SK-N-SH (cell line): ENCODE measurements around the gene GATAD2A. TPM values are rescaled to one million over a fixed set of nuclear protein-coding genes. Genes with fewer than 3 reads are reported as not detected.

Experiments
- CTCF ChIA-PET: fragments of 300-600, 350-600 bp; formaldehyde crosslinking; extraction: SDS; loops from one replicate; lab custom pipeline; 2021; lab: Yijun Ruan, JAX
- POLR2A ChIA-PET: fragments of 350-600 bp; sonication (Branson Sonifier 250); formaldehyde crosslinking; extraction: SDS; loops from one replicate; lab custom pipeline; 2020; ENCODE audit warnings: antibody characterized with exemption, inconsistent platforms; lab: Yijun Ruan, JAX
- DNase-seq: peaks from one replicate; pipeline ENCODE4 v3.0.0; 2012
- H2AFZ ChIP-seq: fragments of 200-600 bp; sonication (generic); 2 replicates; pipeline ENCODE4 v1.8.1; 2016; ENCODE audit warnings: antibody characterized with exemption, mild to moderate bottlenecking, low read depth
- H3F3A ChIP-seq: fragments of 200-600 bp; sonication (generic); replicated peaks from 2 replicates; pipeline ENCODE3; 2016; ENCODE audit warnings: antibody characterized with exemption, mild to moderate bottlenecking; ENCODE audit not compliant: insufficient read depth
- H3K27ac ChIP-seq, 2 experiments: fragments of 200-500 bp in 1 of 2; fragments of 200-600 bp in 1 of 2; sonication (Bioruptor generic) in 1 of 2; sonication (generic), shearing (Covaris generic) in 1 of 2; 2 replicates each; pipeline versions ENCODE4 v1.5.1 to v1.6.1; 2014 to 2016; ENCODE audit warnings: low read depth in 2 of 2, inconsistent platforms in 1 of 2, low read length in 1 of 2, mild to moderate bottlenecking in 1 of 2, mixed read lengths in 1 of 2
- H3K27me3 ChIP-seq: fragments of 200-600 bp; sonication (generic), shearing (Covaris generic); 2 replicates; pipeline ENCODE4 v1.6.1; 2016; ENCODE audit warnings: mixed run types; ENCODE audit not compliant: insufficient read depth
- H3K36me3 ChIP-seq, 2 experiments: fragments of 200-500 bp in 1 of 2; fragments of 200-600 bp in 1 of 2; sonication (Bioruptor generic) in 1 of 2; sonication (generic) in 1 of 2; replicated peaks in 1 of 2; 2 replicates each; pipeline versions ENCODE3 to v1.5.1; 2014 to 2016; ENCODE audit warnings: low read length in 1 of 2, mild to moderate bottlenecking in 1 of 2; ENCODE audit not compliant: insufficient read depth in 2 of 2, control insufficient read depth in 1 of 2
- H3K4me1 ChIP-seq, 2 experiments: fragments of 200-500 bp in 1 of 2; fragments of 200-600 bp in 1 of 2; sonication (Bioruptor generic) in 1 of 2; sonication (generic), shearing (Covaris generic) in 1 of 2; 2 replicates each; pipeline versions ENCODE4 v1.5.1 to v1.6.1; 2014 to 2016; ENCODE audit warnings: low read depth in 1 of 2, low read length in 1 of 2, mixed run types in 1 of 2; ENCODE audit not compliant: insufficient read depth in 2 of 2, control insufficient read depth in 1 of 2
- H3K4me2 ChIP-seq: fragments of 200-600 bp; sonication (generic), shearing (Covaris generic); 2 replicates; pipeline ENCODE4 v1.6.1; 2017; ENCODE audit warnings: mixed run types
- H3K4me3 ChIP-seq, 2 experiments: fragments of 200-500 bp in 1 of 2; fragments of 200-600 bp in 1 of 2; sonication (Bioruptor generic) in 1 of 2; sonication (generic), shearing (Covaris generic) in 1 of 2; 2 replicates each; pipeline versions ENCODE4 v1.5.1 to v1.8.1; 2014 to 2016; ENCODE audit warnings: low read depth in 2 of 2, inconsistent platforms in 1 of 2, low read length in 1 of 2, mild to moderate bottlenecking in 1 of 2, mixed read lengths in 1 of 2, moderate library complexity in 1 of 2
- H3K79me2 ChIP-seq: fragments of 200-600 bp; sonication (generic); 2 replicates; pipeline ENCODE4 v1.8.1; 2017; ENCODE audit warnings: mild to moderate bottlenecking; ENCODE audit not compliant: insufficient read depth
- H3K9ac ChIP-seq: fragments of 200-600 bp; sonication (generic); 2 replicates; pipeline ENCODE4 v1.6.1; 2017; ENCODE audit warnings: mixed run types
- H3K9me2 ChIP-seq: fragments of 200-600 bp; sonication (generic); 2 replicates; pipeline ENCODE4 v1.6.1; 2017; ENCODE audit warnings: mixed run types
- H3K9me3 ChIP-seq: fragments of 200-600 bp; sonication (generic); 2 replicates; pipeline ENCODE4 v1.6.1; 2017; ENCODE audit warnings: mixed run types, mild to moderate bottlenecking, moderate library complexity
- H4K20me1 ChIP-seq: fragments of 200-600 bp; sonication (generic); 2 replicates; pipeline ENCODE4 v1.6.1; 2017; ENCODE audit warnings: mild to moderate bottlenecking, mixed run types; ENCODE audit not compliant: insufficient read depth
- CHD2 ChIP-seq: fragments of 150-350 bp; IDR thresholded peaks from 2 replicates; pipeline ENCODE4 v1.6.1; 2018; ENCODE audit warnings: low read length; ENCODE audit not compliant: partially characterized antibody
- ELF1 ChIP-seq: IDR thresholded peaks from 2 replicates; pipeline ENCODE4 v1.4.0; 2012
- FOSL2 ChIP-seq: IDR thresholded peaks from 2 replicates; pipeline ENCODE4 v1.4.0; 2012; ENCODE audit warnings: low read depth, mild to moderate bottlenecking, moderate library complexity, borderline replicate concordance
- GATA2 ChIP-seq: sonication (generic); formaldehyde crosslinking; IDR thresholded peaks from 2 replicates; pipeline ENCODE4 v1.5.0; 2020; ENCODE audit warnings: mild to moderate bottlenecking, missing genetic modification reagents
- JUND ChIP-seq: IDR thresholded peaks from 2 replicates; pipeline ENCODE4 v1.4.0; 2012
- NFIC ChIP-seq: IDR thresholded peaks from 2 replicates; pipeline ENCODE4 v1.4.0; 2012; ENCODE audit warnings: borderline replicate concordance
- POLR2AphosphoS5 ChIP-seq: IDR thresholded peaks from 2 replicates; pipeline ENCODE4 v1.6.1; 2012; ENCODE audit warnings: low read depth, low read length
- RFX5 ChIP-seq: IDR thresholded peaks from 2 replicates; pipeline ENCODE4 v1.6.1; 2012; ENCODE audit warnings: mild to moderate bottlenecking, improper control_type of control experiment, low read length
- RXRA ChIP-seq: IDR thresholded peaks from 2 replicates; pipeline ENCODE4 v1.4.0; 2012; ENCODE audit warnings: low read depth, mild to moderate bottlenecking, borderline replicate concordance
- SIN3A ChIP-seq: IDR thresholded peaks from 2 replicates; pipeline ENCODE4 v1.6.1; 2012; ENCODE audit warnings: low read depth, mild to moderate bottlenecking, low read length, moderate library complexity, borderline replicate concordance
- TEAD4 ChIP-seq: IDR thresholded peaks from 2 replicates; pipeline ENCODE4 v1.4.0; 2012; ENCODE audit warnings: mild to moderate bottlenecking, borderline replicate concordance; ENCODE audit not compliant: insufficient read depth
- WGBS: methylation state at CpG from one replicate; pipeline ENCODE4 v1.1.6; 2017; ENCODE audit warnings: low lambda C conversion rate; 5-methylcytosine and 5-hydroxymethylcytosine counted together
- polyA plus RNA-seq, 3 experiments: library from polyadenylated mRNA; depleted of rRNA; stranded (reverse); fragments of >200 nt; gene quantifications; 2 replicates each; pipeline ENCODE4 v1.2.3, GENCODE V29; 2012
- TF ChIP-seq, protein P1 (sequence below): IDR thresholded peaks from 2 replicates; pipeline ENCODE4 v1.4.0; 2012; ENCODE audit warnings: low read depth, borderline replicate concordance

The GATAD2A gene
- polyA plus RNA-seq, 1 of the 3 experiments (the other 2 are of a cell fraction): 36.6 TPM

DNA sequence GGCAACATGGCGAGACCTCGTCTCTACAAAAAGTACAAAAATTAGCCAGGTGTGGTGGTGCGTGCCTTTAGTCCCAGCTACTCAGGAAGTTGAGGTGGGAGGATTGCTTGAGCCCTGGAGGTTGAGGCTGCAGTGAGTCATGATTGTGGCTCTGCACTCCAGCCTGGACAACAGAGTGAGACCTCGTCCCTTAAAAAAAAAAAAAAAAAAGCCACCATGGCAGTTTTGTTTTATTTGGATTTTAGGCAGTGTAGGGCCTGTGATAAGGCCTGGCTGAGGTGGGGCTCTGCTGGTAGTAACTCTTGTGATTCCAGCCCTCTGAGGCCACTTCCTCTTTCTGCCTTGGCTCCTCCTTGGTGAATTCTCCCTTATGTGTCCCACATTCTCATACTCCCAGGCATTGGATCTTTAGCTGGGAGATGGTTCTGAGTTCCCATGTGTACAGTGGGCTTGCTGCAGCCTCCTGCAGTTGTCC lies 39.2 kb downstream of the GATAD2A start:
- 83% methylated on average over 4 of the region's 4 CpGs for WGBS
- peak overlapping the region in 1 of 2 experiments; percentile 48; a peak in 1 of 4 replicates for H3K27ac ChIP-seq

DNA sequence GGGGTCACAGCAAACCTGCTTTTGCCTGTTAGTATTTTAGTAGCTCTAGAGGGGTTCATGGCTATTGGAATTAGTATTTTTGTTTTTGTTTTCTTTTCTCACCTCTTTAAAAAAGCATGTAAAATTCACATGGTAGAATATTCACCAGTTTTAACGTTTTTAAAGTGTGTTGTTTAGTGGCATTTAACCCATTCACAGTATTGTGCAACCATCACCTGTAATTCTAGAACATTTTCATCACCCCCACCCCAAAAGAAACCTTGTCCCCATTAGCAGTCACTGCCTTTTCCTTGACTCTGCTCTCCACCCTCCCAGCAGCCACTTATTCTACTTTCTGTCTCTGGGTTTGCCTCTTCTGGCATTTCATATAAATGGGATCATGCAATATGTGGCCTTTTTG lies 39.8 kb downstream of the GATAD2A start:
- H3K79me2 ChIP-seq: peaks cover 97% of the 10 kb centered on the region
- H3K9me2 ChIP-seq: no peaks in the 10 kb centered on the region
- H3K4me2 ChIP-seq: peak overlapping the region; percentile 5; the same call in 1 of the 2 replicates
- H4K20me1 ChIP-seq: peaks cover 80% of the 10 kb centered on the region
- H3K4me3 ChIP-seq: no peak overlapping the region
- DNase-seq: no peak
- peak overlapping the region in 1 of 2 experiments; percentile 48; a peak in 1 of 4 replicates for H3K27ac ChIP-seq
- H3K4me1 ChIP-seq: peaks cover 10 to 15% of the 10 kb centered on the region in 2 experiments; a peak in 3 of 4 replicates
- H3F3A ChIP-seq: peaks cover 19% of the 10 kb centered on the region
- TF ChIP-seq NFIC (no peak), SIN3A (no peak), RXRA (no peak)
- ChIA-PET CTCF (no interaction called here), POLR2A (no interaction called here)
- no peaks in the 10 kb centered on the region for H3K27me3 ChIP-seq
- no peak overlapping the region for H3K9ac ChIP-seq
- no peaks in the 10 kb centered on the region for H3K36me3 ChIP-seq
- H2AFZ ChIP-seq: no peak overlapping the region
- H3K9me3 ChIP-seq: no peaks in the 10 kb centered on the region
- WGBS: 74% methylated on average over 1 of the region's 1 CpG

More for the DNA sequence above, 39.2 kb downstream of the GATAD2A start:
- Histone ChIP-seq H3K9ac (no peak overlapping the region), H3K79me2 (peaks cover 95% of the 10 kb centered on the region), H3K9me3 (no peaks in the 10 kb centered on the region), H3K4me3 (no peak overlapping the region), H3K36me3 (no peaks in the 10 kb centered on the region), H3K4me2 (peak overlapping the region; percentile 5; the same call in 1 of the 2 replicates), H3K9me2 (no peaks in the 10 kb centered on the region), H3K4me1 (peaks cover 10 to 15% of the 10 kb centered on the region in 2 experiments; a peak in 3 of 4 replicates), H3F3A (peaks cover 19% of the 10 kb centered on the region), H2AFZ (no peak overlapping the region), H4K20me1 (peaks cover 78% of the 10 kb centered on the region), H3K27me3 (no peaks in the 10 kb centered on the region)
- CTCF ChIA-PET: interaction anchor here (0.5 kb wide), 1 partner anchor 26 kb away, joined by 3 read pairs; no protein-coding TSS in a partner anchor
- POLR2A ChIA-PET: no interaction called here
- TF ChIP-seq RXRA (no peak), TEAD4 (no peak), ELF1 (no peak), JUND (no peak), NFIC (no peak), RFX5 (no peak), GATA2 (CRISPR knock-in tag) (no peak), CHD2 (no peak)
- TF ChIP-seq, protein P1, sequence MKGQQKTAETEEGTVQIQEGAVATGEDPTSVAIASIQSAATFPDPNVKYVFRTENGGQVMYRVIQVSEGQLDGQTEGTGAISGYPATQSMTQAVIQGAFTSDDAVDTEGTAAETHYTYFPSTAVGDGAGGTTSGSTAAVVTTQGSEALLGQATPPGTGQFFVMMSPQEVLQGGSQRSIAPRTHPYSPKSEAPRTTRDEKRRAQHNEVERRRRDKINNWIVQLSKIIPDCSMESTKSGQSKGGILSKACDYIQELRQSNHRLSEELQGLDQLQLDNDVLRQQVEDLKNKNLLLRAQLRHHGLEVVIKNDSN: no peak
- DNase-seq: no peak

DNA sequence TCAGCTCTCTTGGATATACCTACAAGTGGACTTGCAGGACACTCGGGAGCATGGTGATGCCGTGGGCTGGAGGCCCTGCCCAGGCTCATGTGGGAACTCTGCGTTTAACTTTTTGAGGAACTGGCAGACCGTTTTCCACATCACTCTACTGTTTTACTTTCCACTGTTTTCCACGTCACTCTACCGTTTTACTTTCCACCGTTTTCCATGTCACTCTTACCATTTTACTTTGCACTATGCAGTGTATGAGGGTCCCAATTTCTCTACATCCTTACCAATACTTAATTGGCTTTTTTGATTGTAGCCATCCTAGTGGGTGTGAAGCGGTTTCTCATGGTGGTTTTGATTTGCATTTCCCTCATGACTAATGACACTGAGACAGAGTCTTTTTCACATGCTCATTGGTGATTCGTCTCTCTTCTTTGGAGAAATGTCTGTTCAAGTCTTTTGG lies 40.5 kb downstream of the GATAD2A start:
- POLR2A ChIA-PET: no interaction called here
- H4K20me1 ChIP-seq: peaks cover 83% of the 10 kb centered on the region
- H2AFZ ChIP-seq: no peak overlapping the region
- H3K27ac ChIP-seq: peak overlapping the region in 1 of 2 experiments; percentile 26; a peak in 2 of 4 replicates
- no peak overlapping the region for H3K4me3 ChIP-seq
- no peaks in the 10 kb centered on the region for H3K27me3 ChIP-seq
- H3K9me3 ChIP-seq: no peaks in the 10 kb centered on the region
- no peak for DNase-seq
- peaks cover 10 to 15% of the 10 kb centered on the region in 2 experiments; a peak in 3 of 4 replicates for H3K4me1 ChIP-seq
- TF ChIP-seq FOSL2 (peak; percentile 13; the same call in 1 of the 2 replicates), POLR2AphosphoS5 (no peak)
- H3K4me2 ChIP-seq: 0 out of 2 replicates have a peak overlapping the region, but pooled peaks have one; percentile 5
- no peaks in the 10 kb centered on the region for H3K9me2 ChIP-seq
- H3K36me3 ChIP-seq: no peaks in the 10 kb centered on the region
- peaks cover 17% of the 10 kb centered on the region for H3F3A ChIP-seq
- no peak overlapping the region for H3K9ac ChIP-seq
- CTCF ChIA-PET: no interaction called here
- WGBS: 95% methylated on average over 9 of the region's 9 CpGs
- H3K79me2 ChIP-seq: peaks cover 100% of the 10 kb centered on the region
